OCI-M2 (cell line): ENCODE data around the gene BTN2A1.
"Not testable (repeated sequence)": the region's sequence is repeated elsewhere in the genome, so short reads cannot be mapped to it uniquely, and the experiment has no call there.

Experiments used
- DNase-seq: peaks from one replicate; lab custom pipeline; 2025; ENCODE audit not compliant: unreplicated experiment; lab: John Stamatoyannopoulos, UW

The BTN2A1 gene

GRCh38 chr6:26489996-26490964 is 32.5 kb downstream of the BTN2A1 start:
- no peak for DNase-seq

- no peak for DNase-seq
Observed at GRCh38 chr6:26491604-26492003, 33.8 kb downstream of the BTN2A1 start.

GRCh38 chr6:26493258-26493657 is 35.5 kb downstream of the BTN2A1 start:
- DNase-seq = no peak

- no peak for DNase-seq
Observed at GRCh38 chr6:26494117-26494516, 36.4 kb downstream of the BTN2A1 start.

GRCh38 chr6:26495281-26495680 is 37.5 kb downstream of the BTN2A1 start:
- no peak for DNase-seq

GRCh38 chr6:26497610-26498009 is 39.9 kb downstream of the BTN2A1 start:
- DNase-seq = no peak

GRCh38 chr6:26500102-26500501 is 42.3 kb downstream of the BTN2A1 start, which contains the start of gene BTN1A1:
Gene BTN1A1 (plus strand): TSS chr6:26500303. CDS start chr6:26501287, 984 bp downstream.
- DNase-seq = no peak

- DNase-seq = no peak
Observed at GRCh38 chr6:26501482-26501986, 43.8 kb downstream of the BTN2A1 start.

- no peak for DNase-seq
Observed at GRCh38 chr6:26502165-26502564, 44.4 kb downstream of the BTN2A1 start.

- DNase-seq = no peak
Observed at GRCh38 chr6:26502626-26503025, 44.9 kb downstream of the BTN2A1 start.

- no peak for DNase-seq
Observed at GRCh38 chr6:26507658-26508057, 49.9 kb downstream of the BTN2A1 start.

- not testable (repeated sequence) for DNase-seq
Observed at GRCh38 chr6:26511033-26511432, 53.3 kb downstream of the BTN2A1 start.

GRCh38 chr6:26514984-26515383 is 57.2 kb downstream of the BTN2A1 start:
- no peak for DNase-seq

GRCh38 chr6:26516481-26517427 is 59.0 kb downstream of the BTN2A1 start:
- DNase-seq = no peak
